ENCODE data around the gene RYR3.
"Not testable (repeated sequence)": the region's sequence is repeated elsewhere in the genome, so short reads cannot be mapped to it uniquely, and the experiment has no call there.

Gene RYR3

DNA sequence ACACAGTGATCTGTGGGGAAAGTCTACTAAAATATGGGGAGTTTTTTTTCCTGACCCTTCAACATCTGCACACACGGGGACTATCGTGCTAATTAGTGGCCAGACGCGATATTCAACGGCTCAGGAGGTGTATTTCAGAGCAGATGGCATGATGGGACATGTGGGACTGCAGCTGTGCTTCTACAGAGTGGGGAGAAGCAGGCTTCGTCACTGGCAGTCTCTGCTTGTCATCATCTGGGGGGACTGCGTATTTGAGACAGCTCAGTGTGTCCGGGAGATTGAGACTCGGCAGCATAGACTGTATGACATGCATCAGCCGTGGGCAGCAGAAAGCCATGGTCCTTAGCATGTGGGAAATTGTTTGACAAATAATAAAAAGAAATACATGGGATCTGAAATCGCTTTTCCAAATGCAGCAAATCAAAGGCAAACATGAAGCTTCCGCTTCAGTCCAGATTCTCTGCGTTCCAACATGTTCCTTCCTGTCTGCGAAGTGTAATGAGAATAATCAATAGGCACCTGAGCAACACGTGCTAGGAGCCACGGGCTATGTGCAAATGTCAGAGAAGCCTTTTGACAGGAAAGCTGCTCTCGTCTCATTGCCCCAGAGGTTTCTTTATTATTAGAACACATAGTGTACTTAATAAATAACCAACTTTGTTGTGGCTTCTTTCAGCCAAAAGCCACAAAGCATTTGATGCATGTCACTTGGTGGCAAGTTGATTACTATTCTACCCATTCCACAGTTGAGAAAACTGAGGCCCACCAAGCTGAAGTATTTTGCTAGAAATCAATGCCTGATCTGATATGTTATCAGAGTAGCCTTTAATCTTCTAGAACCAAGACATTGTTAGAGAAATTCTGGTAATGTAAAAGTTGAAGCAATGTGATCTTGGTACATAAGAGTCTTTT lies 276.3 kb downstream of the RYR3 start:
- DNase-seq (ENCODE audit: low spot score): no peak

- DNase-seq (ENCODE audit: low spot score): no peak
These were observed 277.0 kb downstream of the RYR3 start for GRCh38 chr15:33587773-33588172.

DNA sequence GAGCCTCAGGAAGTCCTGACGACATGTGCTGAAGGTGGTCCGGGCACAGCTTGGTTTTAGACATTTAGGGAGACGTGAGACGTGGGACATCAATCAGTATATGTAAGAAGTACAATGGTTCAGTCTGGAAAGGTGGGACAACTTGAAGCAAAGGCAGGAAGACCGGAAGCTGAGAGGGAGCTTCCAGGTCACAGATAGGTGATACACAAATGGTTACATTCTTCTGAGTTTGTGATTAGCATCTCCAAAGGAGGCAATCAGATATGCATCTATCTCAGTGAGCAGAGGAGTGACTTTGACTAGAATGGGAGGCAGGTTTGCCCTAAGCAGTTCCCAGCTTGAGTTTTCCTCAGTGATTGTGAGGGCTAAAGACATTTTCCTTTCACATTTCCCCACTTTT lies 282.1 kb downstream of the RYR3 start:
- DNase-seq (ENCODE audit: low spot score): no peak

DNA sequence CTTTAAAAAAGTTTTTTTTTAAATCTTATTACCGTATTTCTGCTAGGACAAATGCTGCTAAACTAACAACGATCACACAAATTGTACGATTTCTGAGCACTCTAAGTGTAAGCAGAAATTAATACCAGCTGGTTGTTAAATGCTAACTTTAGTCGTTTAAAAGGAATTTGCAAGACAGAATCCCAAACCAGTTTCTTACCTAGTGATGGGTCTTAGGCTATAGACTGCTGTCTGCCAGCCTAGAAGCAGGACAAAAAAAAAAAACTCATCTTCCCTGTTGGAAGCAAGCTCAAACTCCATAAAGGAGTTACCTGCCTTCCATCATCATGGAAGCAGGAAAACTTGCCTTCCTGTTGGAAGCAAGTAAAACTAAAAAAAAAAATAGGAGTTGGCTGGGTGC lies 287.6 kb downstream of the RYR3 start:
- not testable (repeated sequence) for DNase-seq (ENCODE audit: low spot score)

GRCh38 chr15:33600212-33600611 lies 289.4 kb downstream of the RYR3 start:
- no peak for DNase-seq (ENCODE audit: low spot score)

GRCh38 chr15:33601461-33601860 lies 290.7 kb downstream of the RYR3 start:
- no peak for DNase-seq (ENCODE audit: low spot score)

DNA sequence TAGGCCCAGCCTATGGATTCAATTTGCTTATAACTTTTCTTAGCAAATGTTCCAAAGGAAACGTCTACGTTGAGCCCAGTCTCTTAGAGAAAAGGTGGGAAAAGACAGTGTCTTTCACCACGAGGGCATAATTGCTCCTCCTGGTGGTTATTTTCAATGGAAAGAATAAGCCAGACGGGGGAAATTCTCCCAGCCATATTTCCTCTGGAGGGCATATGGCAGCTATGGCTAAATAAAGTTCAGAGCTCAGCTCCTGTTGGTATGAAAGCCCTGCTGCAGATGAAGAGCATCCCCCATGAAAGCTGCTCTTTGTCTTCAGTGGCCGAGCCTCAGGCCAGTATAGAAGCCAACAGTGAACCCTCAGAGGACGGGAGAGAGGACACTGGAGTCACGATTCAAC lies 297.9 kb downstream of the RYR3 start:
- DNase-seq (ENCODE audit: low spot score): no peak

DNA sequence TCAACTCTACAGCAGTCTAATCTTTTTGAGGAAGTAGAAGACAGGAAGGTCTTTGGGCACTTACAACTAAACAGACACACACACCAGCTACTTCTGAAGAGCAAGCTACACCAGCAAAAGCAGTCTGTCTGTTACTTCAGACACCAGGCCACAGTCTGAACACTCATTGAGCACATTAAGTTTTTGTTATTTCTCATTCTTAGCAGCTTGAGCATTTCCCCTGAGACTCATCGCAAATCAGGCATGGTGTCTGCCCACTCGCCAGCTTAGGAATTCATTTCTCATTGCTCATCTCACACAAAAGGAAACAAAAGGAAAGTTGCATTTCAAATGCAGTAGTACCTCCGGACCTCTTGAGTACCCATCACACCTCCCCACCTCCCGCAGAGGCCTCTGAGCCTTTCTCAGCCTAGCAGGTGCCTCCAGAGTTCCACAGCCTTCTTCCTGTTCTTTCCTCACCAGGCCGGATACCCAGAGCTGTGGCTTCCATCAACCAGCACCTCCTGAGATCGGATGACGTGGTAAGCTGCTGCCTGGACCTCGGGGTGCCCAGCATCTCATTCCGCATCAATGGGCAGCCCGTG lies 302.0 kb downstream of the RYR3 start:
- no peak for DNase-seq (ENCODE audit: low spot score)

- no peak for DNase-seq (ENCODE audit: low spot score)
These were observed 305.7 kb downstream of the RYR3 start for GRCh38 chr15:33616475-33616874.

DNA sequence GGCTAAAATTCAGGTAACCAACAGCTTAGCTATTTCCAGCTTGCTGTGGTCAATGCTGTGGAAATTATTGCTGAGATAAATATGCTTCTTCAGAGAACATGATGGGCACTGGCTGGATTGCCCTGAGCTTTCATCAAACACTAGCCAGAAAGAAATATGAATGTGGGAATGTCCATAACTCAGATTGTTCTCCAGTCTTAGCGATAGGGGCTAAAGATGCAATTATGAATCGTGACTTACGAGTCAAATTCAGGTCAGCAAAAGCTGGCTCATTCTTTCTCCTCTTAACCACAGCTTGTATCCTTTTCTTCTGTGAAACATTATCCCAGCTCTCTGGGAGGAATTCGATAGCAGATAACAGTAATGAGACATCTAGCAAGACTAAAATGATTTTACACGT lies 307.6 kb downstream of the RYR3 start:
- DNase-seq (ENCODE audit: low spot score): no peak

DNA sequence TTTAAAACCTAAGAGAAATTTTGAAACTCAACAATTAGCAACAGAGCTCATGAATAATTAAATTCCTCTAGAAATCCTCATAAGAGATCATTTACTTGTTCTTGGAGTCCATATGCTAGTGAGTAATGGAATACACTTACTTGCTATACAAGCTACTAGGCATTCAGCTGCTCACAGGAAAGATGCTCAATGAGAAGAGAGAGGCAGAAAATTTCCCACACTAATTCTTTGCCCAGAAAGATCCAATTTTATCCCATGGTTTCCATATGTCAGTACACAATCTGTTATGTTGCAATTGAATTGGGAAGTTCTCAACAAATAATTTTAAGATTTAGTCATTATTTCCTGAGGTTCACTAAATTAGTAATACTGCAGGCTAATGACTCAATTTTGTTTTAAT lies 310.4 kb downstream of the RYR3 start:
- no peak for DNase-seq (ENCODE audit: low spot score)

GRCh38 chr15:33623010-33623409 lies 312.2 kb downstream of the RYR3 start:
- DNase-seq (ENCODE audit: low spot score): no peak

DNA sequence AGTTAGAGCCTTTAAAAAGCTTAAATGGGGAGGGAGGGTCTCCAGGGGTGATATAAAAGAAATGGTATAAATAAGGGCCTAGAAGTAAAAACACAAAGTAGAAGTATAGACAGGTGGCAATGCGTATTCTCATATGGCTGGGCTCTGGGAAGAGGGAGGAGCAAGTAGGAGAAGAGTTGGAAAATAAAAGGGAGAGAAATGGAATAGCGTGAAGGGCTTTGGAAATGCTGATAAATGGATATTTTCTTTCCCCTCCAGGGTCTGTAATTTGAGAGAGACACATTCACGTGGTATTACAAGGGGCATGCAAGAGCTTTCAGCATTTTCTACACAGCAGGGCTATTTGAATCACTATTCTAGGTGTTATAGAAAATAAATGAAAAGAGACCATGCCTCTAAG lies 313.7 kb downstream of the RYR3 start:
- no peak for DNase-seq (ENCODE audit: low spot score)

DNA sequence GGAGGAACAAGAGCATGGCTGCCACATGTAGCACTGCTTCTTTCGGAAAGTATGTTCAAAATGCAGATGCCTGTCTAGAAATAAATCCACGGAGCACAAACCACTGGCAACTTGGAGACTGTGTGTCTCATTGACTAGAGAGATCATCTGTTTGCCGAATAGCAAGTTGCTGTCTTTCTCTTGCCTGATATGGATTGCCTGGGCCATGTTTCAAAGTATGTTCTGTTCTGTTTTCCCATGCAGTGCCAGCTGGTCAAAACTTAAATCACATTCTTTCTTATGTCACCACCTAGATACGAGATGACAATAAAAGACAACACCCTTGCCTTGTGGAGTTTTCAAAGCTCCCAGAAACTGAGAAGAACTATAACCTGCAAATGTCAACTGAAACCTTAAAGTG lies 318.9 kb downstream of the RYR3 start:
- no peak for DNase-seq (ENCODE audit: low spot score)

GRCh38 chr15:33636234-33636633 lies 325.5 kb downstream of the RYR3 start:
- no peak for DNase-seq (ENCODE audit: low spot score)

DNA sequence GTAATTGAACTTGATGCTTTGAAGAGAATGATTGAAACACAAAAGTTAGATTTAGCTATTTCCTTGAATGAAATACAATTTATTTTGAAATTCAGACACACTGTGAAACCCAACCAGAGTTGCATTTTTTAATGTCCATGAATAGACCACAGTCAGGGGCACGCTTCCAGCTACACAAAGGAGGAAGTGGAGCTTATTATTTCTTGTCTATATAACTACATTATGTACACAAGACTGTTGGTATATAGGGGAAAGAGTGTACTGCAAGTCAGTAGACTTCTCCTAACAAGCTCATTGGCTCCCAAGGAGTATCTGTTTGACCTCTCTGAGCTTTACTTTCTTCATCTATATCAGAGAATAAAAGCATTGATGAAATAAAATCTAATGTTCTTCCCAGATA lies 326.2 kb downstream of the RYR3 start:
- DNase-seq (ENCODE audit: low spot score): no peak

DNA sequence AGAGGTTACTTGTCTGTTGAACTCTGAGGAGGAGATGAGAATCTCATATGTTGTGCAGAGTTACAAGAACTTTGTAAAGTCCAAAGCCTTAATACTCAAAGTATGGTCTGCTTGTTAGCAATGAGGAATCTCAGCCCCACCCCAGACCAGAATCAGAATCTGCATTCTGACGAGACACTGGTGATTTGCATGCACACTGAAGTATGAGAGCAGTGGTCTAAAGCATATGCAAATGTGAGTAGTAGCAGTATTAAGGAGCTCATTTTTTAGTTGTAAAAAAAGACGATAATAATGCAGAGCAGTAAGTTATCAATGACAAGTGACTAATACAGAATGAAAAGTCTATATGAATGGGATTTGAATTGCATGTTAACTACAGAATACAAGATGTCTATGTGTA lies 327.7 kb downstream of the RYR3 start:
- no peak for DNase-seq (ENCODE audit: low spot score)

GRCh38 chr15:33639051-33639450 lies 328.3 kb downstream of the RYR3 start:
- no peak for DNase-seq (ENCODE audit: low spot score)

DNA sequence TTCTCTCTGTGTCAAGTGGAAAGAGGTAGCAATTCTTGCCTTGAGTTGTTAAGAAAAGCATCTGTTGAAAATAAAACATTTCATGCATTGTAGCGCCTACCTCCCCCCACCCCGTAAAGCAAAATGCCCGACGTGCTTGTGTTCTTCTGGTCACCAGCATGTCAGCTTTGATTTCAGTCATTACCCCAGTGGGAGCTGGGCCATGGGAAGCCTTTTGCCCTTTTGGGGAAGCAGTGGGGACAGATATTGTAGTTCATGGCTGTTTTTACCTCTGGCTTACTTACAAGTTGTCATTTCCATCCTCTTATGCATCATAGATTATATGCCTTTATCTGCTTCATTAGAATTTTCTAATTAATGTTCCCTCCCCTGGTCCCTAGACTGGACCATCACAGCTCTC lies 328.7 kb downstream of the RYR3 start:
- no peak for DNase-seq (ENCODE audit: low spot score)

DNA sequence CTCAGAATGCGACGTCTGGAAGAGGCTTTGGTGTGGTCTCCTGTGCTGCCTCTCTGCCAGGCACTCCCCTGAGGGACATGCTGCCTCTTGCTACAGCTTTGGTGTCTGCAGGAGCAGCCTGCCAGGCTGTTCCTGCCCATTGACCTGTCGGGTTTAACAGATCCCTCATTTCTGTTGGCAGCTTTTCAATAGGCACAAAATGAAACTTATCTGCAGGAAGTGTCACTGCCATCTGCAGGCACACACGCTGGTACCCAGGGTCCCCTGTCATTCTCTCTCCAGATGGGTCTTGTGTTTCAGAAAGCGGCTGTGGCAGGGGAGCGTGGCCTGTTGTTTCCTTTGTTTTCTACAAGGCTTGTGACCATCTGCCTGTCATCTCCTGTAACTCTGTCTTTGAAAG lies 329.2 kb downstream of the RYR3 start:
- DNase-seq (ENCODE audit: low spot score): no peak

GRCh38 chr15:33641069-33641468 lies 330.3 kb downstream of the RYR3 start:
- DNase-seq (ENCODE audit: low spot score): no peak

GRCh38 chr15:33644304-33644703 lies 333.5 kb downstream of the RYR3 start:
- no peak for DNase-seq (ENCODE audit: low spot score)

DNA sequence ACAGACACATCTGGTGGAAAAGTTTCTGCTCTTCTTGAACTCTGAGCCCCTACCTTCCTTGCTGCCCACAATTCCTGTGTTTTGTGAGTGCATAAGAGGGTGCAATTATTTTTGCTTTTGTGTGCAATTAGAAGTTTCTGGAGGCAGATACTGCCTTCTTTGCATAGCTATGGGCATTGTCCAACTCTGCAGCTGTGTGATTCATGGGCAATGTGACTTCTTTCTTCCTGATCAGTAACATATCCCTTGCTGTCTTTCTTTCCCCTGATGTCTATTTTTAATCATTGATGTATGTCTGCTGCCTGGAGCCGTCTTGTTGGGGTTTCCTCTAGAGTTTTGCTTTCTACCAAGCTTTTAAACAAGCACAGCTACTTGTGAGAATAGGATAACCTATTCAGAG lies 336.0 kb downstream of the RYR3 start:
- no peak for DNase-seq (ENCODE audit: low spot score)
